Measurements from ENCODE around the gene RNF181.
A peak's percentile ranks its signal among the peaks of the same experiment; 100 is the strongest.

DNA sequence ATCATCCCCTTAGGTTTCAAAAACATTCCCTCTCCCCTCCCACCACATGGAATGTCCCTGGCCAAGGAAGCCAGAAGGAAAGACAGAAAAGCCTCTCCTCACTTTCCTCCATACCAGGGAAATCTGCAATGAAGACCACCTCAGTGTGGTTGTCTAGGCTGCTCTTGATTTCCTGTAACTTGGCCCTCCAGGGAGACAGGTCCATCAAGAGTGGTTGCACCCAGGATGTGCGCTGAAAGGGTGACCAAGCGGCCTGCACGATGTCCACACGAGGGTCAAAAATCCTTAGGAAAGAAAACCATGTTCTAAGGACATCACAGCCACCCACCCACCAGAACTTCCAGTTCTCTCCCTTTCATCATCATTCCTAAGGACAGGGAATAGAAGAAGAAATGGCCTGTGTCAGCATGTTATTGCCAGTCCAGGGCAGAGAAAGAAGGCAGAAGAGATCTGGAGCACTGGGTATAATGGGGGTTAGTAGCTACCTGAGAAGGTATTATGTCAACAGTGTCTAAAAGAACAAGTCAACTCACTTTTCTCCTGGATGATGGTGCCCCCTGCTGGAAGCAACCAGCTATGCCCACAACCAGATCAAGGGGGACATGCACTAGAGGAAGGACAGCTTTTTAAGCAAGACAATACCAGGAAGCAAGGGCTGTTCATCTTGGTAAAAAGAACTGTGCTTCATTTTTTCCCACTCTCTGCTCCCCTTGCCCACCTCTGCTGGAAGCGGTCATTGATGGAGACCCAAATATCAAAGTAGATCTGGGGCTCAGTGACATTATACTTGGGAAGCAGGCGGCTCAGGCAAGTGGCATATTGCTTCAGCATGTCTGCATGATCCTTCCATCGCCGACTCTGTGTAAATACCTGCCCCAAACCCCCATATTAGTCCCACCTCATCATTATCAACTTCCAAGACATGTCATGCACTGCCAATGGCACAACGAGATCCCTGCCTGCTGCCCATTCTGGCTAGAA, 43.6 kb upstream of the RNF181 start:
- TF ChIP-seq CTCF (conservative IDR thresholded peaks at IDR 0.05) (peak; percentile 93), EZH2 (IDR thresholded peaks at IDR 0.05; ENCODE audit: low read depth) (no peak)
